A549 (cell line): ENCODE results near the gene LIMD2. TPM values are rescaled to one million over a fixed set of nuclear protein-coding genes. Genes with fewer than 3 reads are reported as not detected.

Experiments
- ATAC-seq, 2 experiments: fragments of 200-7000 bp in 1 of 2; fragments of >200 bp in 1 of 2; cut with Nextera tagmentation in 1 of 2; cut with Tn5 transposase in 1 of 2; 3 replicates each; pipeline versions ENCODE4 v1.8.0 to v1.9.1; 2018 to 2020; ENCODE audit warnings: mild to moderate bottlenecking in 1 of 2, moderate library complexity in 1 of 2
- CTCF ChIA-PET: fragments of 300-600 bp; sonication (Branson Sonifier 250); formaldehyde crosslinking; extraction: SDS; loops from one replicate; lab custom pipeline; 2021; ENCODE audit warnings: antibody characterized with exemption, inconsistent platforms; lab: Yijun Ruan, JAX
- POLR2A ChIA-PET: fragments of 350-600 bp; formaldehyde crosslinking; extraction: SDS; loops from one replicate; lab custom pipeline; 2021; ENCODE audit warnings: antibody characterized with exemption, inconsistent platforms; lab: Yijun Ruan, JAX
- DNase-seq, 2 experiments: peaks; one replicate each; pipeline versions ENCODE4 v3.0.0 to v3.0.0-alpha.2; 2011 to 2016; ENCODE audit warnings: low read depth in 1 of 2, low spot score in 1 of 2
- FAIRE-seq: peaks from 2 replicates; lab custom pipeline; 2011; peaks lifted over from hg19 to GRCh38; lab: Jason Lieb, UNC
- H3K27ac ChIP-seq, 2 experiments: fragments of >200 bp; sonication (Bioruptor Twin); formaldehyde crosslinking; 3 replicates each; pipeline ENCODE4 v1.5.1; 2016 to 2017
- H3K4me1 ChIP-seq: fragments of >200 bp; sonication (Bioruptor Twin); formaldehyde crosslinking; 3 replicates; pipeline ENCODE4 v1.6.1; 2016
- H3K4me2 ChIP-seq: fragments of >200 bp; sonication (Bioruptor Twin); formaldehyde crosslinking; 3 replicates; pipeline ENCODE4 v1.6.1; 2016
- H3K4me3 ChIP-seq: fragments of >200 bp; sonication (Bioruptor Twin); formaldehyde crosslinking; 3 replicates; pipeline ENCODE4 v1.5.1; 2016
- H3K9me3 ChIP-seq: fragments of >200 bp; sonication (Bioruptor Twin); formaldehyde crosslinking; 3 replicates; pipeline ENCODE4 v1.6.1; 2016
- CBX2 ChIP-seq: fragments of 200-600 bp; sonication (generic); IDR thresholded peaks from 2 replicates; pipeline ENCODE4 v1.6.1; 2016; ENCODE audit warnings: low read depth, mild to moderate bottlenecking, borderline replicate concordance
- CEBPB ChIP-seq, 2 experiments: fragments of >200 bp in 1 of 2; sonication (Bioruptor Twin) in 1 of 2; formaldehyde crosslinking in 1 of 2; IDR thresholded peaks; 2 replicates each; pipeline ENCODE4 v1.6.1; 2012 to 2016
- EHF ChIP-seq: fragments of 250-450 bp; sonication (Bioruptor Pico); IDR thresholded peaks from 2 replicates; pipeline ENCODE4 v1.5.0; 2020; ENCODE audit warnings: mild to moderate bottlenecking
- HDAC2 ChIP-seq: fragments of 200-600 bp; sonication (generic); IDR thresholded peaks from 2 replicates; pipeline ENCODE4 v1.6.1; 2016
- HEYL ChIP-seq: fragments of 250-450 bp; sonication (Bioruptor Pico); IDR thresholded peaks from 2 replicates; pipeline ENCODE4 v1.8.0; 2021; ENCODE audit warnings: mild to moderate bottlenecking, moderate library complexity
- HOXA7 ChIP-seq: fragments of 250-450 bp; sonication (Bioruptor Pico); IDR thresholded peaks from 2 replicates; pipeline ENCODE4 v1.5.0; 2020; ENCODE audit warnings: mild to moderate bottlenecking, moderate library complexity
- KDM5A ChIP-seq: fragments of 200-600 bp; sonication (generic); IDR thresholded peaks from 2 replicates; pipeline ENCODE4 v1.6.1; 2016; ENCODE audit warnings: antibody characterized with exemption, mild to moderate bottlenecking
- MAFK ChIP-seq: fragments of 450-650 bp; IDR thresholded peaks from 2 replicates; pipeline ENCODE4 v1.6.1; 2014; ENCODE audit not compliant: partially characterized antibody
- NFE2L2 ChIP-seq: fragments of 150-350 bp; conservative IDR thresholded peaks from 2 replicates; pipeline ENCODE4 v1.6.1; 2014; ENCODE audit warnings: low read length
- PBX3 ChIP-seq: IDR thresholded peaks from 2 replicates; pipeline ENCODE4 v1.6.1; 2012
- PHF8 ChIP-seq: fragments of 200-600 bp; sonication (generic); IDR thresholded peaks from 2 replicates; pipeline ENCODE4 v1.6.1; 2016; ENCODE audit warnings: low read depth, mild to moderate bottlenecking, antibody characterized with exemption, moderate library complexity, borderline replicate concordance
- POLR2AphosphoS2 ChIP-seq: conservative IDR thresholded peaks from 2 replicates; pipeline ENCODE4 v1.6.1; 2012; ENCODE audit warnings: low read length, improper control_type of control experiment, inconsistent platforms
- RCOR1 ChIP-seq: fragments of 150-350 bp; IDR thresholded peaks from 2 replicates; pipeline ENCODE4 v1.6.1; 2014; ENCODE audit warnings: antibody characterized with exemption, low read length, low read depth
- RNF2 ChIP-seq: fragments of 200-600 bp; sonication (generic); IDR thresholded peaks from 2 replicates; pipeline ENCODE4 v1.6.1; 2016; ENCODE audit warnings: low read depth, mild to moderate bottlenecking, antibody characterized with exemption, moderate library complexity, borderline replicate concordance
- SREBF2 ChIP-seq: fragments of 450-650 bp; IDR thresholded peaks from 2 replicates; pipeline ENCODE4 v1.6.1; 2014; ENCODE audit warnings: mild to moderate bottlenecking, moderate library complexity
- TFCP2L1 ChIP-seq: fragments of 250-450 bp; sonication (Bioruptor Pico); IDR thresholded peaks from 2 replicates; pipeline ENCODE4 v1.5.0; 2021; ENCODE audit warnings: mild to moderate bottlenecking
- ZSCAN20 ChIP-seq: fragments of 250-450 bp; sonication (Bioruptor Pico); IDR thresholded peaks from 2 replicates; pipeline ENCODE4 v1.8.0; 2022; ENCODE audit warnings: mild to moderate bottlenecking, moderate library complexity
- whole genome bisulfite sequencing: methylation state at CpG from one replicate; pipeline ENCODE4 v1.1.6; 2017; ENCODE audit errors: missing lambda C conversion rate; 5-methylcytosine and 5-hydroxymethylcytosine counted together
- polyA plus RNA-seq, 4 experiments: library from polyadenylated mRNA; depleted of rRNA in 3 of 4; stranded (reverse); fragments of >200 nt; fragmentation: RNase III in 1 of 4; extraction: RNeasy Plus Mini Kit Qiagen cat#74134 plus additional on column Dnase treatment in 1 of 4; gene quantifications; 2 replicates in 3 of 4; 3 replicates in 1 of 4; pipeline ENCODE4 v1.2.3, GENCODE V29; 2011 to 2017
- TF ChIP-seq, protein P1 (sequence below): fragments of 450-650 bp; IDR thresholded peaks from 2 replicates; pipeline ENCODE4 v1.6.1; 2014; ENCODE audit warnings: antibody characterized with exemption
- TF ChIP-seq, protein P2 (sequence below): IDR thresholded peaks from 2 replicates; pipeline ENCODE4 v1.6.1; 2012; ENCODE audit warnings: low read depth, borderline replicate concordance
- TF ChIP-seq, protein P3 (sequence below): fragments of 200-600 bp; sonication (generic); IDR thresholded peaks from 2 replicates; pipeline ENCODE4 v1.6.1; 2016; ENCODE audit warnings: antibody characterized with exemption, mild to moderate bottlenecking, moderate library complexity
- TF ChIP-seq, protein P4 (sequence below): fragments of 250-450 bp; sonication (Bioruptor Pico); IDR thresholded peaks from 2 replicates; pipeline ENCODE4 v1.5.0; 2020; ENCODE audit warnings: low read depth, mild to moderate bottlenecking, moderate library complexity

The LIMD2 gene
- polyA plus RNA-seq, 2 of the 4 experiments (the other 2 are of a cell fraction): 6.0 to 14.5 TPM

- no peak overlapping the region for H3K4me2 ChIP-seq
- ChIA-PET CTCF (interaction anchor here (0.6 to 1.6 kb wide), 3 partner anchors 8 to 296 kb away, joined by 3 to 5 read pairs (median 3); no protein-coding TSS in a partner anchor), POLR2A (no interaction called here)
- 90% methylated on average over 6 of the region's 6 CpGs for WGBS
- no peaks in the 10 kb centered on the region for H3K4me1 ChIP-seq
- ATAC-seq (no peak), DNase-seq (no peak)
- H3K27ac ChIP-seq: no peak overlapping the region
- H3K4me3 ChIP-seq: no peak overlapping the region
- H3K9me3 ChIP-seq: no peaks in the 10 kb centered on the region
- TF ChIP-seq CEBPB (IDR thresholded peaks at IDR 0.05) (no peak), NFE2L2 (no peak), HEYL (no peak), PBX3 (no peak), HDAC2 (no peak), KDM5A (no peak), SREBF2 (no peak), MAFK (no peak), EHF (CRISPR knock-in tag) (no peak), POLR2AphosphoS2 (no peak), HOXA7 (CRISPR knock-in tag) (no peak), RNF2 (no peak)
- TF ChIP-seq, protein P1, sequence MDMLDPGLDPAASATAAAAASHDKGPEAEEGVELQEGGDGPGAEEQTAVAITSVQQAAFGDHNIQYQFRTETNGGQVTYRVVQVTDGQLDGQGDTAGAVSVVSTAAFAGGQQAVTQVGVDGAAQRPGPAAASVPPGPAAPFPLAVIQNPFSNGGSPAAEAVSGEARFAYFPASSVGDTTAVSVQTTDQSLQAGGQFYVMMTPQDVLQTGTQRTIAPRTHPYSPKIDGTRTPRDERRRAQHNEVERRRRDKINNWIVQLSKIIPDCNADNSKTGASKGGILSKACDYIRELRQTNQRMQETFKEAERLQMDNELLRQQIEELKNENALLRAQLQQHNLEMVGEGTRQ: no peak
- TF ChIP-seq, protein P2, sequence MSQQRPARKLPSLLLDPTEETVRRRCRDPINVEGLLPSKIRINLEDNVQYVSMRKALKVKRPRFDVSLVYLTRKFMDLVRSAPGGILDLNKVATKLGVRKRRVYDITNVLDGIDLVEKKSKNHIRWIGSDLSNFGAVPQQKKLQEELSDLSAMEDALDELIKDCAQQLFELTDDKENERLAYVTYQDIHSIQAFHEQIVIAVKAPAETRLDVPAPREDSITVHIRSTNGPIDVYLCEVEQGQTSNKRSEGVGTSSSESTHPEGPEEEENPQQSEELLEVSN: no peak
- TF ChIP-seq, protein P3, sequence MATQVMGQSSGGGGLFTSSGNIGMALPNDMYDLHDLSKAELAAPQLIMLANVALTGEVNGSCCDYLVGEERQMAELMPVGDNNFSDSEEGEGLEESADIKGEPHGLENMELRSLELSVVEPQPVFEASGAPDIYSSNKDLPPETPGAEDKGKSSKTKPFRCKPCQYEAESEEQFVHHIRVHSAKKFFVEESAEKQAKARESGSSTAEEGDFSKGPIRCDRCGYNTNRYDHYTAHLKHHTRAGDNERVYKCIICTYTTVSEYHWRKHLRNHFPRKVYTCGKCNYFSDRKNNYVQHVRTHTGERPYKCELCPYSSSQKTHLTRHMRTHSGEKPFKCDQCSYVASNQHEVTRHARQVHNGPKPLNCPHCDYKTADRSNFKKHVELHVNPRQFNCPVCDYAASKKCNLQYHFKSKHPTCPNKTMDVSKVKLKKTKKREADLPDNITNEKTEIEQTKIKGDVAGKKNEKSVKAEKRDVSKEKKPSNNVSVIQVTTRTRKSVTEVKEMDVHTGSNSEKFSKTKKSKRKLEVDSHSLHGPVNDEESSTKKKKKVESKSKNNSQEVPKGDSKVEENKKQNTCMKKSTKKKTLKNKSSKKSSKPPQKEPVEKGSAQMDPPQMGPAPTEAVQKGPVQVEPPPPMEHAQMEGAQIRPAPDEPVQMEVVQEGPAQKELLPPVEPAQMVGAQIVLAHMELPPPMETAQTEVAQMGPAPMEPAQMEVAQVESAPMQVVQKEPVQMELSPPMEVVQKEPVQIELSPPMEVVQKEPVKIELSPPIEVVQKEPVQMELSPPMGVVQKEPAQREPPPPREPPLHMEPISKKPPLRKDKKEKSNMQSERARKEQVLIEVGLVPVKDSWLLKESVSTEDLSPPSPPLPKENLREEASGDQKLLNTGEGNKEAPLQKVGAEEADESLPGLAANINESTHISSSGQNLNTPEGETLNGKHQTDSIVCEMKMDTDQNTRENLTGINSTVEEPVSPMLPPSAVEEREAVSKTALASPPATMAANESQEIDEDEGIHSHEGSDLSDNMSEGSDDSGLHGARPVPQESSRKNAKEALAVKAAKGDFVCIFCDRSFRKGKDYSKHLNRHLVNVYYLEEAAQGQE: no peak
- TF ChIP-seq, all 56 proteins: peak for 0
- FAIRE-seq: no peak
Observed at GRCh38 chr17:63709110-63709509, 9.2 kb upstream of the LIMD2 start.

DNA sequence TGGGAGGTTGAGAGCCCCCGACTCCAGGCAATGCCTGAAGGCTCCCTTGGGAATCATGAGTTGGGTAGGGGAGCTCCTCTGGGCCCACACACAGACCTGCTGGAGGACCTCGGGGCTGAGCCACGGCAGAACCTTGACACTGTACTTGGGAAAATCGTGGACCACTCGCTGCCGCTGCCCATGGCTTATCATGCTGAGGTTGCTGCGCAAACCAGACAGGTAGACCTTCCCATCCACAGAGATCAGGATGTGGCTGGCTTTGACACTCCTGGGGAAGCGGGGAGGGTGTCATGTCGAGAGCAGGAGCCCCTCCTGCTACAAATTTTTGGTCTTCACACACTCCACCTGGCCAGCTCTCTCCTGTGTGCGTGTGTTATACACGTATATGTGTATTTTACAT lies 7.2 kb upstream of the LIMD2 start:
- Histone ChIP-seq H3K4me2 (no peak overlapping the region), H3K9me3 (no peaks in the 10 kb centered on the region), H3K27ac (no peak overlapping the region), H3K4me3 (no peak overlapping the region), H3K4me1 (no peaks in the 10 kb centered on the region)
- no peak for DNase-seq
- FAIRE-seq: no peak
- TF ChIP-seq ZSCAN20 (CRISPR knock-in tag): no peak
- TF ChIP-seq RCOR1: no peak
- no peak for TF ChIP-seq TFCP2L1 (CRISPR knock-in tag)
- TF ChIP-seq PHF8: no peak
- no peak for TF ChIP-seq POLR2AphosphoS2
- TF ChIP-seq, protein P4, sequence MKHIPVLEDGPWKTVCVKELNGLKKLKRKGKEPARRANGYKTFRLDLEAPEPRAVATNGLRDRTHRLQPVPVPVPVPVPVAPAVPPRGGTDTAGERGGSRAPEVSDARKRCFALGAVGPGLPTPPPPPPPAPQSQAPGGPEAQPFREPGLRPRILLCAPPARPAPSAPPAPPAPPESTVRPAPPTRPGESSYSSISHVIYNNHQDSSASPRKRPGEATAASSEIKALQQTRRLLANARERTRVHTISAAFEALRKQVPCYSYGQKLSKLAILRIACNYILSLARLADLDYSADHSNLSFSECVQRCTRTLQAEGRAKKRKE (CRISPR knock-in tag): no peak
- TF ChIP-seq CBX2: no peak
- TF ChIP-seq KDM5A: no peak
- ChIA-PET POLR2A (no interaction called here), CTCF (interaction anchor here (0.7 to 1.4 kb wide), 3 partner anchors 9 to 82 kb away, joined by 3 to 4 read pairs (median 4); no protein-coding TSS in a partner anchor)
- no peak for ATAC-seq
- 94% methylated on average over 11 of the region's 11 CpGs for WGBS
